Activated CD4-positive, alpha-beta T cell treated with anti-CD3 and anti-CD28 coated beads, Interleukin-2, amount 50 U/mL, for 4 hours (primary cell): ENCODE measurements around the gene PIGS.
"Not testable (repeated sequence)": the region's sequence is repeated elsewhere in the genome, so short reads cannot be mapped to it uniquely, and the experiment has no call there.

Source experiments
- DNase-seq, 2 experiments: peaks; one replicate each; pipeline ENCODE4 v3.0.0-alpha.2; 2020

PIGS gene

GRCh38 chr17:28571361-28572122 lies at the start of gene PIGS:
Gene PIGS (minus strand): TSS chr17:28571524. CDS start chr17:28571496, 28 bp downstream.
- peak; percentile 85 to 88 for DNase-seq

GRCh38 chr17:28620010-28620409 lies 48.7 kb upstream of the PIGS start:
- DNase-seq, result no peak

- DNase-seq, result no peak
These were observed 47.1 kb upstream of the PIGS start for GRCh38 chr17:28618464-28618863.

- no peak for DNase-seq
These were observed 45.0 kb upstream of the PIGS start for GRCh38 chr17:28616281-28616680.

GRCh38 chr17:28615260-28615940 lies 44.1 kb upstream of the PIGS start:
- DNase-seq, result no peak

GRCh38 chr17:28613931-28614381 lies 42.6 kb upstream of the PIGS start, which contains the start of gene RSKR:
Gene RSKR (minus strand): TSS chr17:28614185. CDS start chr17:28614161, 24 bp downstream.
- no peak for DNase-seq

- peak; percentile 23 to 39 for DNase-seq
These were observed 41.9 kb upstream of the PIGS start for GRCh38 chr17:28612936-28613872.

GRCh38 chr17:28612531-28612930 lies 41.2 kb upstream of the PIGS start:
- no peak for DNase-seq

- no peak for DNase-seq
These were observed 39.1 kb upstream of the PIGS start for GRCh38 chr17:28610376-28610775.

GRCh38 chr17:28604031-28604430 lies 32.7 kb upstream of the PIGS start:
- not testable (repeated sequence) for DNase-seq

- peak; percentile 61 to 67 for DNase-seq
These were observed 28.2 kb upstream of the PIGS start for GRCh38 chr17:28599311-28600184.

- DNase-seq, result peak; percentile 89 to 91
These were observed 27.5 kb upstream of the PIGS start, which contains the start of gene SPAG5 for GRCh38 chr17:28598799-28599310. Gene SPAG5 (minus strand): TSS chr17:28599025. CDS start chr17:28598946, 79 bp downstream.

GRCh38 chr17:28598389-28598788 lies 27.1 kb upstream of the PIGS start:
- DNase-seq, result no peak

- DNase-seq, result no peak
These were observed 26.5 kb upstream of the PIGS start for GRCh38 chr17:28597606-28598383.

- no peak for DNase-seq
These were observed 20.9 kb upstream of the PIGS start for GRCh38 chr17:28592260-28592659.

- DNase-seq, result no peak
These were observed 14.5 kb upstream of the PIGS start for GRCh38 chr17:28585851-28586250.

- no peak for DNase-seq
These were observed 13.1 kb upstream of the PIGS start for GRCh38 chr17:28584434-28584833.

GRCh38 chr17:28582513-28582912 lies 11.2 kb upstream of the PIGS start:
- no peak for DNase-seq

- DNase-seq, result no peak
These were observed 9.6 kb upstream of the PIGS start for GRCh38 chr17:28580959-28581358.

- no peak for DNase-seq
These were observed 8.2 kb upstream of the PIGS start for GRCh38 chr17:28579526-28579925.
